ENCODE results near the gene ENO4.

- no peak for TF ChIP-seq CTCF (IDR thresholded peaks at IDR 0.05)
- no peak for TF ChIP-seq POLR2A (IDR thresholded peaks at IDR 0.05)
- no peak for TF ChIP-seq EP300 (IDR thresholded peaks at IDR 0.05)
Observed at GRCh38 chr10:116836083-116836482, 13.2 kb upstream of the ENO4 start.

All from ovary (tissue), 3 donors.